HEK293 (cell line): ENCODE data around the gene PRRT1.

Experiments used
- BCL11B ChIP-seq: fragments of 450-650 bp; formaldehyde crosslinking; IDR thresholded peaks from 2 replicates; pipeline ENCODE4 v1.5.1; 2016; ENCODE audit warnings: low read depth, missing biosample characterization, missing genetic modification characterization
- ZNF274 ChIP-seq, 2 experiments: fragments of 200-500 bp in 1 of 2; fragments of 450-650 bp in 1 of 2; sonication (Bioruptor generic) in 1 of 2; formaldehyde crosslinking in 1 of 2; IDR thresholded peaks; 2 replicates each; pipeline versions ENCODE4 v1.5.1 to v1.6.1; 2014 to 2016; ENCODE audit warnings: borderline replicate concordance in 1 of 2, inconsistent platforms in 1 of 2, low read length in 1 of 2, missing biosample characterization in 1 of 2, missing genetic modification characterization in 1 of 2
- ZNF324 ChIP-seq: fragments of 450-650 bp; formaldehyde crosslinking; IDR thresholded peaks from 2 replicates; pipeline ENCODE4 v1.5.1; 2016; ENCODE audit warnings: missing biosample characterization, missing genetic modification characterization
- ZNF558 ChIP-seq: fragments of 450-650 bp; formaldehyde crosslinking; IDR thresholded peaks from 2 replicates; pipeline ENCODE4 v1.5.1; 2016; ENCODE audit warnings: missing biosample characterization, missing genetic modification characterization
- ZNF660 ChIP-seq: fragments of 450-650 bp; IDR thresholded peaks from 2 replicates; pipeline ENCODE4 v1.5.1; 2018; ENCODE audit warnings: missing biosample characterization, mild to moderate bottlenecking, missing genetic modification characterization
- TF ChIP-seq, protein P1 (sequence below): sonication (generic); formaldehyde crosslinking; IDR thresholded peaks from 2 replicates; pipeline ENCODE4 v1.8.1; 2022; ENCODE audit warnings: mild to moderate bottlenecking, moderate library complexity, missing genetic modification reagents
- TF ChIP-seq, protein P2 (sequence below): fragments of 450-650 bp; formaldehyde crosslinking; IDR thresholded peaks from 2 replicates; pipeline ENCODE4 v1.5.1; 2016; ENCODE audit warnings: missing biosample characterization, missing genetic modification characterization
- TF ChIP-seq, protein P3 (sequence below): fragments of 450-650 bp; formaldehyde crosslinking; IDR thresholded peaks from 2 replicates; pipeline ENCODE4 v1.5.1; 2016; ENCODE audit warnings: missing biosample characterization, missing genetic modification characterization
- TF ChIP-seq, protein P4 (sequence below): fragments of 450-650 bp; formaldehyde crosslinking; IDR thresholded peaks from 2 replicates; pipeline ENCODE4 v1.5.1; 2016; ENCODE audit warnings: missing biosample characterization, missing genetic modification characterization

DNA sequence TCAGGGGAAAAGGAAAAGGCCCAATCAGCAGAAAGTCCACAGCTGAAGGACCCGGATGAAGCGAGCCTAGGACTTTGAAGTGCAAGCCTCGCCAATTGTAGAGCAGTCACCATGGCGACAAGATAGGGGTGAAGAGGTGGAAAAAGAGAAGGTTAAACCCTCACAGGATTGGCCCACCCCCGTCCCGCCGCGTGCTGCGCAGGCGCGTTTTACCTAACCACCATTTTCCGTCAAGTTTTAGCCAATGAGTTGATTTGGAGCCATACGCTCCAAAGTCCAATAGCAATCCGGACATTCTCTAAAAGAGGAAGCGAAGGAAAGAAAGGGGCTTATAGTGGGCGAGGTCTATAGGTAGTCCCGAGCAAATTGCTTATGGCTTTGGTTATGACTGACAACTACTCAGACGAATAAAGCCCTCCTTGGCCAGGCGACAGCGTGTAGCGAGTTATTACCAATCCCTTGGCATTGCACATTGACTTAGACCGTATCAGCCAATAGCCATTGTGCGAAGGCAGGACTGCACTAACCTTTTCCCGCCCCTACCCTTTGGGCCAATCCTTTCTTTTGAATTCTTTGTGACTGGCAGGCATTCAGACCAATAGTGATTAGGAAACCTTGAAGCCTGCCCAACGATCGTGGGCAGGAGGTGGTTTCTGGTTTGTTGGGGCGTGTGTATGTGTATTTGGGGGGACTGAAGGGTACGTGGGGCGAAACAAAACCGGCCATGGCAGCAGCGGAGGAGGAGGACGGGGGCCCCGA is 26.2 kb upstream of the PRRT1 start, which contains the start of gene RNF5:
- TF ChIP-seq BCL11B (tag by site-specific recombination) (no peak), ZNF274 (IDR thresholded peaks at IDR 0.05; ENCODE audit: low read length) (no peak), ZNF274 (tag by site-specific recombination; IDR thresholded peaks at IDR 0.05; ENCODE audit: borderline replicate concordance) (no peak), ZNF324 (tag by site-specific recombination) (no peak), ZNF558 (tag by site-specific recombination) (no peak), ZNF660 (tag by site-specific recombination) (no peak)
- TF ChIP-seq, protein P1, sequence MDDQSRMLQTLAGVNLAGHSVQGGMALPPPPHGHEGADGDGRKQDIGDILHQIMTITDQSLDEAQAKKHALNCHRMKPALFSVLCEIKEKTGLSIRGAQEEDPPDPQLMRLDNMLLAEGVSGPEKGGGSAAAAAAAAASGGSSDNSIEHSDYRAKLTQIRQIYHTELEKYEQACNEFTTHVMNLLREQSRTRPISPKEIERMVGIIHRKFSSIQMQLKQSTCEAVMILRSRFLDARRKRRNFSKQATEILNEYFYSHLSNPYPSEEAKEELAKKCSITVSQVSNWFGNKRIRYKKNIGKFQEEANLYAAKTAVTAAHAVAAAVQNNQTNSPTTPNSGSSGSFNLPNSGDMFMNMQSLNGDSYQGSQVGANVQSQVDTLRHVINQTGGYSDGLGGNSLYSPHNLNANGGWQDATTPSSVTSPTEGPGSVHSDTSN = peak; percentile 98
- TF ChIP-seq, protein P2, sequence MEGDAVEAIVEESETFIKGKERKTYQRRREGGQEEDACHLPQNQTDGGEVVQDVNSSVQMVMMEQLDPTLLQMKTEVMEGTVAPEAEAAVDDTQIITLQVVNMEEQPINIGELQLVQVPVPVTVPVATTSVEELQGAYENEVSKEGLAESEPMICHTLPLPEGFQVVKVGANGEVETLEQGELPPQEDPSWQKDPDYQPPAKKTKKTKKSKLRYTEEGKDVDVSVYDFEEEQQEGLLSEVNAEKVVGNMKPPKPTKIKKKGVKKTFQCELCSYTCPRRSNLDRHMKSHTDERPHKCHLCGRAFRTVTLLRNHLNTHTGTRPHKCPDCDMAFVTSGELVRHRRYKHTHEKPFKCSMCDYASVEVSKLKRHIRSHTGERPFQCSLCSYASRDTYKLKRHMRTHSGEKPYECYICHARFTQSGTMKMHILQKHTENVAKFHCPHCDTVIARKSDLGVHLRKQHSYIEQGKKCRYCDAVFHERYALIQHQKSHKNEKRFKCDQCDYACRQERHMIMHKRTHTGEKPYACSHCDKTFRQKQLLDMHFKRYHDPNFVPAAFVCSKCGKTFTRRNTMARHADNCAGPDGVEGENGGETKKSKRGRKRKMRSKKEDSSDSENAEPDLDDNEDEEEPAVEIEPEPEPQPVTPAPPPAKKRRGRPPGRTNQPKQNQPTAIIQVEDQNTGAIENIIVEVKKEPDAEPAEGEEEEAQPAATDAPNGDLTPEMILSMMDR (tag by site-specific recombination) = no peak
- TF ChIP-seq, protein P3, sequence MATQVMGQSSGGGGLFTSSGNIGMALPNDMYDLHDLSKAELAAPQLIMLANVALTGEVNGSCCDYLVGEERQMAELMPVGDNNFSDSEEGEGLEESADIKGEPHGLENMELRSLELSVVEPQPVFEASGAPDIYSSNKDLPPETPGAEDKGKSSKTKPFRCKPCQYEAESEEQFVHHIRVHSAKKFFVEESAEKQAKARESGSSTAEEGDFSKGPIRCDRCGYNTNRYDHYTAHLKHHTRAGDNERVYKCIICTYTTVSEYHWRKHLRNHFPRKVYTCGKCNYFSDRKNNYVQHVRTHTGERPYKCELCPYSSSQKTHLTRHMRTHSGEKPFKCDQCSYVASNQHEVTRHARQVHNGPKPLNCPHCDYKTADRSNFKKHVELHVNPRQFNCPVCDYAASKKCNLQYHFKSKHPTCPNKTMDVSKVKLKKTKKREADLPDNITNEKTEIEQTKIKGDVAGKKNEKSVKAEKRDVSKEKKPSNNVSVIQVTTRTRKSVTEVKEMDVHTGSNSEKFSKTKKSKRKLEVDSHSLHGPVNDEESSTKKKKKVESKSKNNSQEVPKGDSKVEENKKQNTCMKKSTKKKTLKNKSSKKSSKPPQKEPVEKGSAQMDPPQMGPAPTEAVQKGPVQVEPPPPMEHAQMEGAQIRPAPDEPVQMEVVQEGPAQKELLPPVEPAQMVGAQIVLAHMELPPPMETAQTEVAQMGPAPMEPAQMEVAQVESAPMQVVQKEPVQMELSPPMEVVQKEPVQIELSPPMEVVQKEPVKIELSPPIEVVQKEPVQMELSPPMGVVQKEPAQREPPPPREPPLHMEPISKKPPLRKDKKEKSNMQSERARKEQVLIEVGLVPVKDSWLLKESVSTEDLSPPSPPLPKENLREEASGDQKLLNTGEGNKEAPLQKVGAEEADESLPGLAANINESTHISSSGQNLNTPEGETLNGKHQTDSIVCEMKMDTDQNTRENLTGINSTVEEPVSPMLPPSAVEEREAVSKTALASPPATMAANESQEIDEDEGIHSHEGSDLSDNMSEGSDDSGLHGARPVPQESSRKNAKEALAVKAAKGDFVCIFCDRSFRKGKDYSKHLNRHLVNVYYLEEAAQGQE (tag by site-specific recombination) = no peak
- TF ChIP-seq, protein P4, sequence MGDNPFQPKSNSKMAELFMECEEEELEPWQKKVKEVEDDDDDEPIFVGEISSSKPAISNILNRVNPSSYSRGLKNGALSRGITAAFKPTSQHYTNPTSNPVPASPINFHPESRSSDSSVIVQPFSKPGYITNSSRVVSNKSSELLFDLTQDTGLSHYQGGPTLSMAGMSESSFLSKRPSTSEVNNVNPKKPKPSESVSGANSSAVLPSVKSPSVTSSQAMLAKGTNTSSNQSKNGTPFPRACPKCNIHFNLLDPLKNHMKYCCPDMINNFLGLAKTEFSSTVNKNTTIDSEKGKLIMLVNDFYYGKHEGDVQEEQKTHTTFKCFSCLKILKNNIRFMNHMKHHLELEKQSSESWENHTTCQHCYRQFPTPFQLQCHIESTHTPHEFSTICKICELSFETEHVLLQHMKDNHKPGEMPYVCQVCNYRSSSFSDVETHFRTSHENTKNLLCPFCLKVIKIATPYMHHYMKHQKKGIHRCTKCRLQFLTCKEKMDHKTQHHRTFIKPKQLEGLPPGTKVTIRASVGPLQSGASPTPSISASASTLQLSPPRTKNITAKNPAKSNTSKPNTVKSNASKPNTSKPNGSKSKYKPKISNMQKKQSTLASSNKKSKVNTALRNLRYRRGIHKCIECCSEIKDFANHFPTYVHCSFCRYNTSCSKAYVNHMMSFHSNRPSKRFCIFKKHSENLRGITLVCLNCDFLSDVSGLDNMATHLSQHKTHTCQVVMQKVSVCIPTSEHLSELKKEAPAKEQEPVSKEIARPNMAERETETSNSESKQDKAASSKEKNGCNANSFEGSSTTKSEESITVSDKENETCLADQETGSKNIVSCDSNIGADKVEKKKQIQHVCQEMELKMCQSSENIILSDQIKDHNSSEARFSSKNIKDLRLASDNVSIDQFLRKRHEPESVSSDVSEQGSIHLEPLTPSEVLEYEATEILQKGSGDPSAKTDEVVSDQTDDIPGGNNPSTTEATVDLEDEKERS (tag by site-specific recombination) = no peak
